H1 (cell line): Measurements from ENCODE around the gene ALDH3B1. TPM values are rescaled to one million over a fixed set of nuclear protein-coding genes. Genes with fewer than 3 reads are reported as not detected.

Experiments used
- polyA plus RNA-seq, 7 experiments: library from polyadenylated mRNA; depleted of rRNA in 3 of 7; stranded (reverse) in 5 of 7; unstranded in 2 of 7; fragments of >200 nt in 5 of 7; fragments of 200-250 nt in 2 of 7; gene quantifications; 1 replicate in 5 of 7; 2 replicates in 1 of 7; 4 replicates in 1 of 7; pipeline versions ENCODE4 v1.2.1 to v1.2.3, GENCODE V29; 2011 to 2013; ENCODE audit warnings: missing spikeins in 2 of 7, mixed read lengths in 2 of 7
- total RNA-seq: library from RNA; stranded (reverse); fragmentation: NEBNext Ultra II Directional; extraction: Animal tissue kit (Norgen Biotek cat#: 25700); gene quantifications from 2 replicates; pipeline ENCODE4 v1.2.1, GENCODE V29; 2021
- TF ChIP-seq, protein P1 (sequence below): fragments of 300-600 bp; sonication (generic); IDR thresholded peaks from 2 replicates; pipeline ENCODE4 v1.7.1; 2012; ENCODE audit warnings: low read length, moderate library complexity, mild to moderate bottlenecking, inconsistent platforms; ENCODE audit not compliant: insufficient replicate concordance

The ALDH3B1 gene
- total and polyA plus RNA-seq, 2 of the 8 experiments (the other 6 are each of a cell fraction or from before 2014, with no cell fraction given) = 0.32 to 0.47 TPM

DNA sequence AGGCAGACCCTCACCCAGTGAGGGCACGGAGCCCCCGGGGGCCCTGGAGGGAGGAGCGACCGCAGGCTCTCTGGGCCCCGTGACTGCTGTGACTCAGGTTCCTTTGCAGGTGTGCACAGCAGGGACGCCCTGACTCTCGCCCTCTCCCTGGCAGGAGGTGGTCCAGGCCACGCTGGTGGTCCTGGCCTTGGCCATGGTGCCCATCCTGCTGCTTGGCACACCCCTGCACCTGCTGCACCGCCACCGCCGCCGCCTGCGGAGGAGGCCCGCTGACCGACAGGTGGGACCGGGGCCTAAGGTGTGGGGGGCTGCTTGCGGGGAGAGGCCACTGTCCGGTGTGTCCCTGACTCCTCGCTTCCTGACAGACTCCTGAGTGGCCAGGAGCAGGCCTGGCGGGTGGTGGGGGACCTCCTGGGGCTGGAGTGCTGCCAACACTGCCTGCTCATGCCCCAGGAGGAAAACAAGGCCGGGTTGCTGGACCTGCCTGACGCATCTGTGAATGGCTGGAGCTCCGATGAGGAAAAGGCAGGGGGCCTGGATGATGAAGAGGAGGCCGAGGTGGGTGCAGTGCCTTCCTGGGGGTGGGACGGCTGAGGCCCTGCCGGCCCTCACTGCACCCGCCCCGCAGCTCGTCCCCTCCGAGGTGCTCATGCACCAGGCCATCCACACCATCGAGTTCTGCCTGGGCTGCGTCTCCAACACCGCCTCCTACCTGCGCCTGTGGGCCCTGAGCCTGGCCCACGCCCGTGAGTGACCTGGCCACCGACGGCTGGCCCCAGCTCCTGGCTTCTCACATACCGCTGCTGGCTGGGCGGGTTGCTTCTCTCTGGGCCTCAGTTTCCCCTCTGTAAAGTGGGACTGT is 39.6 kb downstream of the ALDH3B1 start (continued):
- TF ChIP-seq, protein P1, sequence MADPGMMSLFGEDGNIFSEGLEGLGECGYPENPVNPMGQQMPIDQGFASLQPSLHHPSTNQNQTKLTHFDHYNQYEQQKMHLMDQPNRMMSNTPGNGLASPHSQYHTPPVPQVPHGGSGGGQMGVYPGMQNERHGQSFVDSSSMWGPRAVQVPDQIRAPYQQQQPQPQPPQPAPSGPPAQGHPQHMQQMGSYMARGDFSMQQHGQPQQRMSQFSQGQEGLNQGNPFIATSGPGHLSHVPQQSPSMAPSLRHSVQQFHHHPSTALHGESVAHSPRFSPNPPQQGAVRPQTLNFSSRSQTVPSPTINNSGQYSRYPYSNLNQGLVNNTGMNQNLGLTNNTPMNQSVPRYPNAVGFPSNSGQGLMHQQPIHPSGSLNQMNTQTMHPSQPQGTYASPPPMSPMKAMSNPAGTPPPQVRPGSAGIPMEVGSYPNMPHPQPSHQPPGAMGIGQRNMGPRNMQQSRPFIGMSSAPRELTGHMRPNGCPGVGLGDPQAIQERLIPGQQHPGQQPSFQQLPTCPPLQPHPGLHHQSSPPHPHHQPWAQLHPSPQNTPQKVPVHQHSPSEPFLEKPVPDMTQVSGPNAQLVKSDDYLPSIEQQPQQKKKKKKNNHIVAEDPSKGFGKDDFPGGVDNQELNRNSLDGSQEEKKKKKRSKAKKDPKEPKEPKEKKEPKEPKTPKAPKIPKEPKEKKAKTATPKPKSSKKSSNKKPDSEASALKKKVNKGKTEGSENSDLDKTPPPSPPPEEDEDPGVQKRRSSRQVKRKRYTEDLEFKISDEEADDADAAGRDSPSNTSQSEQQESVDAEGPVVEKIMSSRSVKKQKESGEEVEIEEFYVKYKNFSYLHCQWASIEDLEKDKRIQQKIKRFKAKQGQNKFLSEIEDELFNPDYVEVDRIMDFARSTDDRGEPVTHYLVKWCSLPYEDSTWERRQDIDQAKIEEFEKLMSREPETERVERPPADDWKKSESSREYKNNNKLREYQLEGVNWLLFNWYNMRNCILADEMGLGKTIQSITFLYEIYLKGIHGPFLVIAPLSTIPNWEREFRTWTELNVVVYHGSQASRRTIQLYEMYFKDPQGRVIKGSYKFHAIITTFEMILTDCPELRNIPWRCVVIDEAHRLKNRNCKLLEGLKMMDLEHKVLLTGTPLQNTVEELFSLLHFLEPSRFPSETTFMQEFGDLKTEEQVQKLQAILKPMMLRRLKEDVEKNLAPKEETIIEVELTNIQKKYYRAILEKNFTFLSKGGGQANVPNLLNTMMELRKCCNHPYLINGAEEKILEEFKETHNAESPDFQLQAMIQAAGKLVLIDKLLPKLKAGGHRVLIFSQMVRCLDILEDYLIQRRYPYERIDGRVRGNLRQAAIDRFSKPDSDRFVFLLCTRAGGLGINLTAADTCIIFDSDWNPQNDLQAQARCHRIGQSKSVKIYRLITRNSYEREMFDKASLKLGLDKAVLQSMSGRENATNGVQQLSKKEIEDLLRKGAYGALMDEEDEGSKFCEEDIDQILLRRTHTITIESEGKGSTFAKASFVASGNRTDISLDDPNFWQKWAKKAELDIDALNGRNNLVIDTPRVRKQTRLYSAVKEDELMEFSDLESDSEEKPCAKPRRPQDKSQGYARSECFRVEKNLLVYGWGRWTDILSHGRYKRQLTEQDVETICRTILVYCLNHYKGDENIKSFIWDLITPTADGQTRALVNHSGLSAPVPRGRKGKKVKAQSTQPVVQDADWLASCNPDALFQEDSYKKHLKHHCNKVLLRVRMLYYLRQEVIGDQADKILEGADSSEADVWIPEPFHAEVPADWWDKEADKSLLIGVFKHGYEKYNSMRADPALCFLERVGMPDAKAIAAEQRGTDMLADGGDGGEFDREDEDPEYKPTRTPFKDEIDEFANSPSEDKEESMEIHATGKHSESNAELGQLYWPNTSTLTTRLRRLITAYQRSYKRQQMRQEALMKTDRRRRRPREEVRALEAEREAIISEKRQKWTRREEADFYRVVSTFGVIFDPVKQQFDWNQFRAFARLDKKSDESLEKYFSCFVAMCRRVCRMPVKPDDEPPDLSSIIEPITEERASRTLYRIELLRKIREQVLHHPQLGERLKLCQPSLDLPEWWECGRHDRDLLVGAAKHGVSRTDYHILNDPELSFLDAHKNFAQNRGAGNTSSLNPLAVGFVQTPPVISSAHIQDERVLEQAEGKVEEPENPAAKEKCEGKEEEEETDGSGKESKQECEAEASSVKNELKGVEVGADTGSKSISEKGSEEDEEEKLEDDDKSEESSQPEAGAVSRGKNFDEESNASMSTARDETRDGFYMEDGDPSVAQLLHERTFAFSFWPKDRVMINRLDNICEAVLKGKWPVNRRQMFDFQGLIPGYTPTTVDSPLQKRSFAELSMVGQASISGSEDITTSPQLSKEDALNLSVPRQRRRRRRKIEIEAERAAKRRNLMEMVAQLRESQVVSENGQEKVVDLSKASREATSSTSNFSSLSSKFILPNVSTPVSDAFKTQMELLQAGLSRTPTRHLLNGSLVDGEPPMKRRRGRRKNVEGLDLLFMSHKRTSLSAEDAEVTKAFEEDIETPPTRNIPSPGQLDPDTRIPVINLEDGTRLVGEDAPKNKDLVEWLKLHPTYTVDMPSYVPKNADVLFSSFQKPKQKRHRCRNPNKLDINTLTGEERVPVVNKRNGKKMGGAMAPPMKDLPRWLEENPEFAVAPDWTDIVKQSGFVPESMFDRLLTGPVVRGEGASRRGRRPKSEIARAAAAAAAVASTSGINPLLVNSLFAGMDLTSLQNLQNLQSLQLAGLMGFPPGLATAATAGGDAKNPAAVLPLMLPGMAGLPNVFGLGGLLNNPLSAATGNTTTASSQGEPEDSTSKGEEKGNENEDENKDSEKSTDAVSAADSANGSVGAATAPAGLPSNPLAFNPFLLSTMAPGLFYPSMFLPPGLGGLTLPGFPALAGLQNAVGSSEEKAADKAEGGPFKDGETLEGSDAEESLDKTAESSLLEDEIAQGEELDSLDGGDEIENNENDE = no peak
